GM10847 (cell line): ENCODE measurements around the gene TNXB.

Experiments used
- POLR2A ChIP-seq: IDR thresholded peaks from 2 replicates; pipeline ENCODE4 v1.6.1; 2011; ENCODE audit not compliant: insufficient read length; ENCODE audit errors: extremely low read depth

The TNXB gene

GRCh38 chr6:32147401-32148132 is 38.4 kb upstream of the TNXB start:
- no peak for TF ChIP-seq POLR2A

GRCh38 chr6:32146687-32147086 is 37.5 kb upstream of the TNXB start:
- TF ChIP-seq POLR2A = no peak

- TF ChIP-seq POLR2A = no peak
These were observed 37.1 kb upstream of the TNXB start for GRCh38 chr6:32146287-32146686.

GRCh38 chr6:32140420-32141046 is 31.4 kb upstream of the TNXB start:
- TF ChIP-seq POLR2A = no peak

GRCh38 chr6:32139590-32139989 is 30.5 kb upstream of the TNXB start:
- no peak for TF ChIP-seq POLR2A

- no peak for TF ChIP-seq POLR2A
These were observed 28.3 kb upstream of the TNXB start for GRCh38 chr6:32137454-32137853.

GRCh38 chr6:32133786-32134185 is 24.6 kb upstream of the TNXB start:
- no peak for TF ChIP-seq POLR2A

GRCh38 chr6:32132110-32132509 is 23.0 kb upstream of the TNXB start:
- TF ChIP-seq POLR2A = no peak

GRCh38 chr6:32131439-32131948 is 22.4 kb upstream of the TNXB start:
- no peak for TF ChIP-seq POLR2A

- no peak for TF ChIP-seq POLR2A
These were observed 20.4 kb upstream of the TNXB start for GRCh38 chr6:32129297-32130088.

- TF ChIP-seq POLR2A = no peak
These were observed 19.7 kb upstream of the TNXB start for GRCh38 chr6:32128751-32129296.

- peak; percentile 62 for TF ChIP-seq POLR2A
These were observed 18.8 kb upstream of the TNXB start, which contains the start of gene ATF6B for GRCh38 chr6:32127717-32128592. TSS of gene ATF6B (minus strand) at chr6:32128246. CDS start at chr6:32128207, 39 bp downstream.

GRCh38 chr6:32127409-32127716 is 18.2 kb upstream of the TNXB start:
- TF ChIP-seq POLR2A = no peak

GRCh38 chr6:32126880-32127279 is 17.7 kb upstream of the TNXB start:
- TF ChIP-seq POLR2A = no peak

GRCh38 chr6:32123681-32124080 is 14.5 kb upstream of the TNXB start:
- no peak for TF ChIP-seq POLR2A
